Suprapubic skin (tissue), 4 donors: ENCODE data around the gene ADAMTS17. TPM values are rescaled to one million over a fixed set of nuclear protein-coding genes. Genes with fewer than 3 reads are reported as not detected.

Experiments used
- DNase-seq, 2 donors: peaks; one replicate each; pipeline ENCODE4 v3.0.0-alpha.2; 2019; ENCODE audit warnings: low spot score in 2 of 2
- H3K27ac ChIP-seq: fragments of 200-600 bp; sonication (generic); one replicate; pipeline ENCODE4 v1.5.1; 2019
- H3K27me3 ChIP-seq: fragments of 200-600 bp; sonication (generic); one replicate; pipeline ENCODE4 v1.5.1; 2019
- H3K36me3 ChIP-seq: fragments of 200-600 bp; sonication (generic); one replicate; pipeline ENCODE4 v1.5.1; 2019
- H3K4me1 ChIP-seq: fragments of 200-600 bp; sonication (generic); one replicate; pipeline ENCODE4 v1.5.1; 2019
- H3K4me3 ChIP-seq: fragments of 200-600 bp; sonication (generic); one replicate; pipeline ENCODE4 v1.5.1; 2019; ENCODE audit warnings: mild to moderate bottlenecking
- H3K9me3 ChIP-seq: fragments of 200-600 bp; sonication (generic); one replicate; pipeline ENCODE4 v1.5.1; 2019
- CTCF ChIP-seq, 2 donors: fragments of 200-600 bp in 1 of 2; fragments of 450-650 bp in 1 of 2; sonication (generic) in 1 of 2; IDR thresholded peaks; one replicate each; pipeline ENCODE4 v1.5.1; 2016 to 2019; ENCODE audit warnings: antibody characterized with exemption in 2 of 2, mild to moderate bottlenecking in 1 of 2, moderate library complexity in 1 of 2
- EP300 ChIP-seq: sonication (generic); formaldehyde crosslinking; IDR thresholded peaks from one replicate; pipeline ENCODE4 v1.6.1; 2017; ENCODE audit warnings: antibody characterized with exemption
- POLR2A ChIP-seq, 2 donors: fragments of 450-650 bp; IDR thresholded peaks; one replicate each; pipeline ENCODE4 v1.6.1; 2017; ENCODE audit warnings: antibody characterized with exemption in 2 of 2, mild to moderate bottlenecking in 2 of 2, moderate library complexity in 2 of 2
- POLR2AphosphoS5 ChIP-seq, 3 donors: sonication (generic); formaldehyde crosslinking; IDR thresholded peaks; one replicate each; pipeline ENCODE4 v1.6.1; 2017; ENCODE audit warnings: antibody characterized with exemption in 3 of 3
- WGBS: methylation state at CpG from one replicate; pipeline ENCODE4 v1.1.5; 2018; 5-methylcytosine and 5-hydroxymethylcytosine counted together
- total RNA-seq, 4 donors: library from RNA; depleted of rRNA; stranded (reverse); fragments of >200 nt; gene quantifications; one replicate each; pipeline ENCODE4 v1.1.0, GENCODE V29; 2016

Gene ADAMTS17
- total RNA-seq, 4 donors from 2014 or later = 4.2 to 12.3 (median 6.3) TPM

- Histone ChIP-seq H3K4me3 (no peak overlapping the region), H3K27me3 (no peaks in the 10 kb centered on the region), H3K27ac (no peak overlapping the region), H3K9me3 (no peaks in the 10 kb centered on the region), H3K36me3 (no peaks in the 10 kb centered on the region), H3K4me1 (peaks cover 2% of the 10 kb centered on the region)
- WGBS = 100% methylated on average over 3 of the region's 3 CpGs
- no peak for TF ChIP-seq POLR2A (IDR thresholded peaks at IDR 0.05)
- no peak for TF ChIP-seq POLR2AphosphoS5 (IDR thresholded peaks at IDR 0.05)
- no peak for TF ChIP-seq CTCF (IDR thresholded peaks at IDR 0.05)
- TF ChIP-seq EP300 = no peak
- peak in 1 of 2 donors; percentile 31 for DNase-seq
Measured at GRCh38 chr15:100016632-100017031, 325.1 kb downstream of the ADAMTS17 start.

GRCh38 chr15:100011235-100011634 lies 330.5 kb downstream of the ADAMTS17 start:
- Histone ChIP-seq H3K27me3 (no peaks in the 10 kb centered on the region), H3K27ac (no peak overlapping the region), H3K9me3 (no peaks in the 10 kb centered on the region), H3K36me3 (no peaks in the 10 kb centered on the region), H3K4me3 (no peak overlapping the region), H3K4me1 (no peaks in the 10 kb centered on the region)
- no peak for TF ChIP-seq POLR2A (IDR thresholded peaks at IDR 0.05)
- no peak for TF ChIP-seq EP300
- TF ChIP-seq CTCF (IDR thresholded peaks at IDR 0.05) = no peak
- TF ChIP-seq POLR2AphosphoS5 (IDR thresholded peaks at IDR 0.05) = no peak
- DNase-seq = no peak
- 89% methylated on average over 1 of the region's 1 CpG for WGBS

GRCh38 chr15:100009372-100009771 lies 332.4 kb downstream of the ADAMTS17 start:
- Histone ChIP-seq H3K9me3 (no peaks in the 10 kb centered on the region), H3K36me3 (no peaks in the 10 kb centered on the region), H3K4me1 (no peaks in the 10 kb centered on the region), H3K27me3 (no peaks in the 10 kb centered on the region), H3K27ac (no peak overlapping the region), H3K4me3 (no peak overlapping the region)
- DNase-seq = peak in 1 of 2 donors; percentile 34
- WGBS = 98% methylated on average over 7 of the region's 7 CpGs
- no peak for TF ChIP-seq POLR2AphosphoS5 (IDR thresholded peaks at IDR 0.05)
- TF ChIP-seq POLR2A (IDR thresholded peaks at IDR 0.05) = no peak

- Histone ChIP-seq H3K9me3 (no peaks in the 10 kb centered on the region), H3K36me3 (no peaks in the 10 kb centered on the region), H3K27me3 (no peaks in the 10 kb centered on the region), H3K4me3 (no peak overlapping the region), H3K27ac (no peak overlapping the region), H3K4me1 (no peaks in the 10 kb centered on the region)
- 56% methylated on average over 5 of the region's 6 CpGs for WGBS
- TF ChIP-seq CTCF (IDR thresholded peaks at IDR 0.05) (no peak), EP300 (no peak), POLR2A (IDR thresholded peaks at IDR 0.05) (no peak)
- peak in 1 of 2 donors; percentile 67 for DNase-seq
Measured at GRCh38 chr15:100008258-100008657, 333.5 kb downstream of the ADAMTS17 start.

- Histone ChIP-seq H3K36me3 (no peaks in the 10 kb centered on the region), H3K9me3 (no peaks in the 10 kb centered on the region), H3K4me3 (no peak overlapping the region), H3K27me3 (no peaks in the 10 kb centered on the region), H3K4me1 (no peaks in the 10 kb centered on the region), H3K27ac (no peak overlapping the region)
- peak in 1 of 2 donors; percentile 58 for DNase-seq
- TF ChIP-seq POLR2AphosphoS5 (IDR thresholded peaks at IDR 0.05) (no peak), EP300 (no peak), CTCF (IDR thresholded peaks at IDR 0.05) (no peak), POLR2A (IDR thresholded peaks at IDR 0.05) (no peak)
- 93% methylated on average over 10 of the region's 10 CpGs for WGBS
Measured at GRCh38 chr15:100007609-100008008, 334.2 kb downstream of the ADAMTS17 start.

GRCh38 chr15:100005715-100006114 lies 336.1 kb downstream of the ADAMTS17 start:
- 94% methylated on average over 5 of the region's 5 CpGs for whole genome bisulfite sequencing
- DNase-seq = peak in 1 of 2 donors; percentile 56
- Histone ChIP-seq H3K27me3 (no peaks in the 10 kb centered on the region), H3K4me1 (no peaks in the 10 kb centered on the region), H3K9me3 (no peaks in the 10 kb centered on the region), H3K4me3 (no peak overlapping the region), H3K27ac (no peak overlapping the region), H3K36me3 (no peaks in the 10 kb centered on the region)
- TF ChIP-seq POLR2AphosphoS5 (IDR thresholded peaks at IDR 0.05) (no peak), POLR2A (IDR thresholded peaks at IDR 0.05) (no peak), CTCF (IDR thresholded peaks at IDR 0.05) (no peak), EP300 (no peak)
